Liver (tissue), 9 donors: ENCODE measurements around the gene ARMC7. TPM values are rescaled to one million over a fixed set of nuclear protein-coding genes. Genes with fewer than 3 reads are reported as not detected.
"Not testable (repeated sequence)": the region's sequence is repeated elsewhere in the genome, so short reads cannot be mapped to it uniquely, and the experiment has no call there.

Source experiments
- DNase-seq: peaks from one replicate; pipeline ENCODE4 v3.0.0-alpha.2; 2017; ENCODE audit warnings: low spot score
- H3K27ac ChIP-seq, 2 donors: one replicate each; pipeline ENCODE4 v1.7.0; 2013; ENCODE audit warnings: inconsistent platforms in 2 of 2, low read length in 2 of 2, control low read depth in 1 of 2, low read depth in 1 of 2, mild to moderate bottlenecking in 1 of 2
- H3K27me3 ChIP-seq, 4 donors: one replicate each; pipeline versions ENCODE4 v1.6.1 to v1.7.0; 2013; ENCODE audit warnings: low read length in 3 of 4, inconsistent platforms in 1 of 4, mild to moderate bottlenecking in 1 of 4, moderate library complexity in 1 of 4; ENCODE audit not compliant: control insufficient read depth in 4 of 4, insufficient read depth in 4 of 4
- H3K36me3 ChIP-seq, 4 donors: one replicate each; pipeline versions ENCODE4 v1.6.1 to v1.7.0; 2013; ENCODE audit warnings: low read length in 3 of 4, mild to moderate bottlenecking in 3 of 4, low read depth in 1 of 4, moderate library complexity in 1 of 4; ENCODE audit not compliant: control insufficient read depth in 4 of 4, insufficient read depth in 3 of 4
- H3K4me1 ChIP-seq, 4 donors: one replicate each; pipeline versions ENCODE4 v1.6.1 to v1.7.0; 2013; ENCODE audit warnings: low read length in 3 of 4, mild to moderate bottlenecking in 3 of 4, moderate library complexity in 1 of 4; ENCODE audit not compliant: control insufficient read depth in 4 of 4, insufficient read depth in 4 of 4
- H3K4me3 ChIP-seq, 3 donors: one replicate each; pipeline versions ENCODE4 v1.6.1 to v1.7.0; 2013; ENCODE audit warnings: low read length in 3 of 3, control low read depth in 1 of 3, low read depth in 1 of 3, mild to moderate bottlenecking in 1 of 3
- H3K9ac ChIP-seq, 2 donors: one replicate each; pipeline ENCODE4 v1.7.0; 2013; ENCODE audit warnings: low read length in 2 of 2, mild to moderate bottlenecking in 2 of 2, moderate library complexity in 2 of 2, control low read depth in 1 of 2, low read depth in 1 of 2
- H3K9me3 ChIP-seq, 4 donors: one replicate each; pipeline versions ENCODE4 v1.6.1 to v1.7.0; 2013; ENCODE audit warnings: low read length in 3 of 4; ENCODE audit not compliant: control insufficient read depth in 4 of 4
- EGR1 ChIP-seq, 2 donors: IDR thresholded peaks; 2 replicates each; pipeline ENCODE4 v1.6.1; 2016 to 2018; ENCODE audit warnings: antibody characterized with exemption in 2 of 2, low read depth in 2 of 2
- FOXA1 ChIP-seq: IDR thresholded peaks from 2 replicates; pipeline ENCODE4 v1.6.1; 2016; ENCODE audit warnings: antibody characterized with exemption
- GABPA ChIP-seq, 2 donors: IDR thresholded peaks in 1 of 2; conservative IDR thresholded peaks in 1 of 2; 2 replicates each; pipeline ENCODE4 v1.6.1; 2016; ENCODE audit warnings: antibody characterized with exemption in 2 of 2, mild to moderate bottlenecking in 1 of 2, moderate library complexity in 1 of 2
- HNF4G ChIP-seq: IDR thresholded peaks from 2 replicates; pipeline ENCODE4 v1.6.1; 2016; ENCODE audit warnings: antibody characterized with exemption
- RXRA ChIP-seq, 2 donors: IDR thresholded peaks; 2 replicates each; pipeline ENCODE4 v1.6.1; 2017 to 2018; ENCODE audit warnings: antibody characterized with exemption in 2 of 2, mild to moderate bottlenecking in 1 of 2
- TAF1 ChIP-seq: conservative IDR thresholded peaks from 2 replicates; pipeline ENCODE4 v1.6.1; 2016; ENCODE audit warnings: antibody characterized with exemption, mild to moderate bottlenecking
- YY1 ChIP-seq: IDR thresholded peaks from 2 replicates; pipeline ENCODE4 v1.6.1; 2016; ENCODE audit warnings: antibody characterized with exemption, mild to moderate bottlenecking
- WGBS: extraction: QIAGEN DNeasy Blood & Tissue Kit; methylation state at CpG from one replicate; pipeline ENCODE4 v1.1.7; 2013; 5-methylcytosine and 5-hydroxymethylcytosine counted together
- polyA plus RNA-seq, 2 donors: library from polyadenylated mRNA; stranded (reverse) in 1 of 2; unstranded in 1 of 2; fragments of 200-250 nt in 1 of 2; fragments of >200 nt in 1 of 2; fragmentation: Nextera tagmentation in 1 of 2; extraction: Ambion mirVana in 1 of 2; gene quantifications; one replicate each; pipeline versions ENCODE4 v1.2.1 to v1.2.3, GENCODE V29; 2013 to 2015
- total RNA-seq, 2 donors: library from RNA; depleted of rRNA; stranded (reverse); fragments of >200 nt; gene quantifications; one replicate each; pipeline ENCODE4 v1.2.3, GENCODE V29; 2014
- TF ChIP-seq, protein P1 (sequence below): IDR thresholded peaks from 2 replicates; pipeline ENCODE4 v1.6.1; 2016; ENCODE audit warnings: antibody characterized with exemption
- TF ChIP-seq, protein P2 (sequence below): IDR thresholded peaks from 2 replicates; pipeline ENCODE4 v1.6.1; 2016; ENCODE audit warnings: antibody characterized with exemption, mild to moderate bottlenecking
- donor health status: healthy.
- donor health status: healthy.
- donor health status: healthy.
- donor health status: healthy.
- donor health status: healthy.

The ARMC7 gene
- total and polyA plus RNA-seq, 4 donors: 1.7 to 6.6 (median 3.7) TPM

DNA sequence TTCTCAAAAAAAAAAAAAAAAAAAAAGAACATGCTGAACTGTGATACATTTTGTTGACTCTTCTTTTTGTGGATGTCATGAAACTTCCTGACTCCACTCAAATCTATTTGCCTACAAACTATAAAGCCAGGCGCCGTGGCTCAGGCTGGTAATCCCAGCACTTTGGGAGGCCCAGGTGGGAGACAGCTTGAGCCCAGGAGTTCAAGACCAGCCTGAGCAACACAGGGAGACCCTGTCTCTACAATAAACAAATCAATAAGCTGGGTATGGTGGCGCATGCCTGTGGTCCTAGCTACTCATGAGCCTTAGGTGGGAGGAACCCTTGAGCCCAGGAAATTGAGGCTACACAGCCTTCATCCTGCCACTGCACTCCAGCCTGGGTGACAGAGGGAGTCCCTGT is 23.2 kb downstream of the ARMC7 start:
- H3K9ac ChIP-seq: no peak overlapping the region
- 93% methylated on average over 3 of the region's 3 CpGs for WGBS
- no peak for TF ChIP-seq EGR1 (IDR thresholded peaks at IDR 0.05; ENCODE audit: low read depth in 2 of 2)
- no peak for TF ChIP-seq TAF1
- TF ChIP-seq RXRA (IDR thresholded peaks at IDR 0.05): no peak
- no peak for TF ChIP-seq GABPA (IDR thresholded peaks at IDR 0.05 in 1 of 2, conservative IDR thresholded peaks at IDR 0.05 in 1 of 2)
- TF ChIP-seq, protein P1, sequence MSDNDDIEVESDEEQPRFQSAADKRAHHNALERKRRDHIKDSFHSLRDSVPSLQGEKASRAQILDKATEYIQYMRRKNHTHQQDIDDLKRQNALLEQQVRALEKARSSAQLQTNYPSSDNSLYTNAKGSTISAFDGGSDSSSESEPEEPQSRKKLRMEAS: no peak
- TF ChIP-seq YY1: no peak
- peaks cover 0 to 2% (median 1%) of the 10 kb centered on the region in 4 donors for H3K4me1 ChIP-seq
- peaks cover 0 to 14% (median 5%) of the 10 kb centered on the region in 4 donors for H3K36me3 ChIP-seq
- no peak overlapping the region for H3K4me3 ChIP-seq
- no peak overlapping the region for H3K27ac ChIP-seq
- no peak for DNase-seq
- H3K9me3 ChIP-seq: no peaks in the 10 kb centered on the region
- H3K27me3 ChIP-seq: no peaks in the 10 kb centered on the region

DNA sequence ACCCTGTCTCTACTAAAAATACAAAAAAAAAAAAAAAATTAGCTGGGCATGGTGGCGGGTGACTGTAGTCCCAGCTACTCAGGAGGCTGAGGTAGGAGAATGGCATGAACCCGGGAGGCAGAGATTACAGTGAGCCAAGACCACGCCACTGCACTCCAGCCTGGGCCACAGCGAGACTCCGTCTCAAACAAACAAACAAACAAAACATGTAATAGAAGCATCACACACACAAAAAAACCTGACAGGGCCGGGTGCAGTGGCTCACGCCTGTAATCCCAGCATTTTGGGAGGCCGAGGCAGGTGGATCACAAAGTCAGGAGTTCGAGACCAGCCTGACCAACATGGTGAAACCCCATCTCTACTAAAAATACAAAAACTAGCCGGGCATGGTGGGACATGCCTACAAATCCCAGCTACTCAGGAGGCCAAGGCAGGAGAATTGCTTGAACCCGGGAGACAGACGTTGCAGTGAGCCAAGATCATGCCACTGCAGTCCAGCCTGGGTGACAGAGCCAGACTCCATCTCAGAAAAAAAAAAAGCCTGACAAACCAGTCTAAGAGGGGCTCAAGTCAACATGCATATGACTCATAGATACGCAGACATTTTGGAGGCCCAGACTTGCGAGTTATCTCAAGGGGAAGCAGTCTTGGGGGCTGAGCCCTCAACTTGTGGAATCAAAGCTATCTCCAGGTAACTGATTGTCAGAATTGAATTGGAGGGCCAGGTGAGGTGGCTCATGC is 24.0 kb downstream of the ARMC7 start:
- not testable (repeated sequence) for H3K9ac ChIP-seq, DNase-seq
- 95% methylated on average over 14 of the region's 14 CpGs for WGBS

DNA sequence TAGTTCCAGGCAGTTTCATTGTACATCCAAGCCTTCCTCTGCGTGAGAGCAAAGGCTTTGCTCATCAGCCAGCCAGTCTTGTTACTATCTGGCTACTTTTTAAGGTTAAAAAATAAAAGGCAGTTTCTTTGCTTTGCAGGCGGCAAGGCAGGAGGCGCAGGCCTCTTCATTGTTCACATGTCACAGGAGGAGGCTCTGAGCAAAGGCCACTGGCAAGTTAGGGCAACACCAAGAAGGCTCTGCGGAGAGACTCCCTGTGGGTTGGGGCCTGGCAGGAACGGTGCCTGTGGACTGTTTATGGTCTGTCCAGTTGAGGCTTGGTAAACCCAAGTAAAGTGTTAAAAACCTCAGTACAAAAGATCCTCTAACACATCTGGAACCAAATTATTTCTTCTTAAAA is 25.7 kb downstream of the ARMC7 start:
- TF ChIP-seq HNF4G (no peak), EGR1 (IDR thresholded peaks at IDR 0.05; ENCODE audit: low read depth in 2 of 2) (no peak), FOXA1 (no peak), GABPA (IDR thresholded peaks at IDR 0.05 in 1 of 2, conservative IDR thresholded peaks at IDR 0.05 in 1 of 2) (no peak)
- TF ChIP-seq, protein P2, sequence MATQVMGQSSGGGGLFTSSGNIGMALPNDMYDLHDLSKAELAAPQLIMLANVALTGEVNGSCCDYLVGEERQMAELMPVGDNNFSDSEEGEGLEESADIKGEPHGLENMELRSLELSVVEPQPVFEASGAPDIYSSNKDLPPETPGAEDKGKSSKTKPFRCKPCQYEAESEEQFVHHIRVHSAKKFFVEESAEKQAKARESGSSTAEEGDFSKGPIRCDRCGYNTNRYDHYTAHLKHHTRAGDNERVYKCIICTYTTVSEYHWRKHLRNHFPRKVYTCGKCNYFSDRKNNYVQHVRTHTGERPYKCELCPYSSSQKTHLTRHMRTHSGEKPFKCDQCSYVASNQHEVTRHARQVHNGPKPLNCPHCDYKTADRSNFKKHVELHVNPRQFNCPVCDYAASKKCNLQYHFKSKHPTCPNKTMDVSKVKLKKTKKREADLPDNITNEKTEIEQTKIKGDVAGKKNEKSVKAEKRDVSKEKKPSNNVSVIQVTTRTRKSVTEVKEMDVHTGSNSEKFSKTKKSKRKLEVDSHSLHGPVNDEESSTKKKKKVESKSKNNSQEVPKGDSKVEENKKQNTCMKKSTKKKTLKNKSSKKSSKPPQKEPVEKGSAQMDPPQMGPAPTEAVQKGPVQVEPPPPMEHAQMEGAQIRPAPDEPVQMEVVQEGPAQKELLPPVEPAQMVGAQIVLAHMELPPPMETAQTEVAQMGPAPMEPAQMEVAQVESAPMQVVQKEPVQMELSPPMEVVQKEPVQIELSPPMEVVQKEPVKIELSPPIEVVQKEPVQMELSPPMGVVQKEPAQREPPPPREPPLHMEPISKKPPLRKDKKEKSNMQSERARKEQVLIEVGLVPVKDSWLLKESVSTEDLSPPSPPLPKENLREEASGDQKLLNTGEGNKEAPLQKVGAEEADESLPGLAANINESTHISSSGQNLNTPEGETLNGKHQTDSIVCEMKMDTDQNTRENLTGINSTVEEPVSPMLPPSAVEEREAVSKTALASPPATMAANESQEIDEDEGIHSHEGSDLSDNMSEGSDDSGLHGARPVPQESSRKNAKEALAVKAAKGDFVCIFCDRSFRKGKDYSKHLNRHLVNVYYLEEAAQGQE: no peak
- DNase-seq: no peak
- 91% methylated on average over 5 of the region's 5 CpGs for WGBS

More for the DNA sequence above, 24.0 kb downstream of the ARMC7 start:
- H3K9me3 ChIP-seq, H3K27ac ChIP-seq, H3K27me3 ChIP-seq, H3K4me3 ChIP-seq, H3K4me1 ChIP-seq: not testable (repeated sequence)
- H3K36me3 ChIP-seq: peaks cover 0 to 14% (median 5%) of the 10 kb centered on the region in 4 donors

More for the DNA sequence above, 25.7 kb downstream of the ARMC7 start:
- Histone ChIP-seq H3K4me3 (no peak overlapping the region), H3K9ac (no peak overlapping the region), H3K9me3 (no peaks in the 10 kb centered on the region), H3K36me3 (peaks cover 0 to 3% (median under 1%) of the 10 kb centered on the region in 4 donors), H3K27me3 (no peaks in the 10 kb centered on the region), H3K27ac (no peak overlapping the region), H3K4me1 (peaks cover 0 to 2% (median under 1%) of the 10 kb centered on the region in 4 donors)
